MM.1S (cell line): Measurements from ENCODE around the gene TSPAN1.

Experiments
- DNase-seq: peaks from one replicate; pipeline ENCODE4 v3.0.0-alpha.2; 2015
- H2AFZ ChIP-seq: fragments of 300-600 bp; sonication (generic); 2 replicates; pipeline ENCODE4 v1.6.0; 2016; ENCODE audit warnings: antibody characterized with exemption, low read length
- H3F3A ChIP-seq: fragments of 300-600 bp; sonication (generic); 2 replicates; pipeline ENCODE4 v1.6.1; 2016; ENCODE audit warnings: mild to moderate bottlenecking, antibody characterized with exemption, low read length, moderate library complexity, mixed read lengths; ENCODE audit not compliant: insufficient read depth
- H3K27ac ChIP-seq: fragments of 300-600 bp; sonication (generic); 2 replicates; pipeline ENCODE4 v1.5.1; 2016; ENCODE audit warnings: mild to moderate bottlenecking, low read length
- H3K27me3 ChIP-seq: fragments of 300-600 bp; sonication (generic); replicated peaks from 2 replicates; pipeline ENCODE4 v1.6.0; 2016; ENCODE audit warnings: low read length; ENCODE audit not compliant: insufficient read depth
- H3K36me3 ChIP-seq: fragments of 300-600 bp; sonication (generic); replicated peaks from 2 replicates; pipeline ENCODE4 v1.6.1; 2016; ENCODE audit warnings: mild to moderate bottlenecking, low read length, mixed read lengths; ENCODE audit not compliant: insufficient read depth
- H3K4me1 ChIP-seq: fragments of 300-600 bp; sonication (generic); 2 replicates; pipeline ENCODE4 v1.6.1; 2016; ENCODE audit warnings: low read length, mixed read lengths
- H3K4me2 ChIP-seq: fragments of 300-600 bp; sonication (generic); 2 replicates; pipeline ENCODE4 v1.6.0; 2016; ENCODE audit warnings: low read depth, low read length
- H3K4me3 ChIP-seq: fragments of 300-600 bp; sonication (generic); 2 replicates; pipeline ENCODE4 v1.5.1; 2016; ENCODE audit warnings: low read length, mixed read lengths
- H3K79me2 ChIP-seq: fragments of 300-600 bp; sonication (generic); 2 replicates; pipeline ENCODE4 v1.6.1; 2016; ENCODE audit warnings: mixed run types, low read length, mixed read lengths
- H3K9ac ChIP-seq: fragments of 300-600 bp; sonication (generic); 2 replicates; pipeline ENCODE4 v1.6.1; 2016; ENCODE audit warnings: low read length, mixed read lengths
- H3K9me2 ChIP-seq: fragments of 300-600 bp; sonication (generic); replicated peaks from 2 replicates; pipeline ENCODE4 v1.6.1; 2016; ENCODE audit warnings: mild to moderate bottlenecking, low read length, mixed read lengths; ENCODE audit not compliant: insufficient read depth
- H3K9me3 ChIP-seq: fragments of 300-600 bp; sonication (generic); replicated peaks from 2 replicates; pipeline ENCODE4 v1.6.1; 2016; ENCODE audit warnings: mild to moderate bottlenecking, low read length, mixed read lengths; ENCODE audit not compliant: insufficient read depth
- H4K20me1 ChIP-seq: fragments of 300-600 bp; sonication (generic); 2 replicates; pipeline ENCODE4 v1.6.1; 2016; ENCODE audit warnings: mild to moderate bottlenecking, low read length, moderate library complexity, mixed read lengths; ENCODE audit not compliant: insufficient read depth
- EZH2 ChIP-seq: fragments of 300-600 bp; sonication (generic); optimal IDR thresholded peaks from 2 replicates; pipeline ENCODE3; 2017; ENCODE audit warnings: low read depth, mild to moderate bottlenecking, antibody characterized with exemption, low read length, mixed read lengths
- EZH2phosphoT487 ChIP-seq: fragments of 300-600 bp; sonication (generic); IDR thresholded peaks from 2 replicates; pipeline ENCODE4 v1.6.1; 2018; ENCODE audit warnings: antibody characterized with exemption, low read length
- TF ChIP-seq, protein P1 (sequence below): fragments of 300-600 bp; sonication (generic); IDR thresholded peaks from 2 replicates; pipeline ENCODE4 v1.5.1; 2016; ENCODE audit warnings: antibody characterized with exemption, low read length, mixed read lengths

TSPAN1 gene

DNA sequence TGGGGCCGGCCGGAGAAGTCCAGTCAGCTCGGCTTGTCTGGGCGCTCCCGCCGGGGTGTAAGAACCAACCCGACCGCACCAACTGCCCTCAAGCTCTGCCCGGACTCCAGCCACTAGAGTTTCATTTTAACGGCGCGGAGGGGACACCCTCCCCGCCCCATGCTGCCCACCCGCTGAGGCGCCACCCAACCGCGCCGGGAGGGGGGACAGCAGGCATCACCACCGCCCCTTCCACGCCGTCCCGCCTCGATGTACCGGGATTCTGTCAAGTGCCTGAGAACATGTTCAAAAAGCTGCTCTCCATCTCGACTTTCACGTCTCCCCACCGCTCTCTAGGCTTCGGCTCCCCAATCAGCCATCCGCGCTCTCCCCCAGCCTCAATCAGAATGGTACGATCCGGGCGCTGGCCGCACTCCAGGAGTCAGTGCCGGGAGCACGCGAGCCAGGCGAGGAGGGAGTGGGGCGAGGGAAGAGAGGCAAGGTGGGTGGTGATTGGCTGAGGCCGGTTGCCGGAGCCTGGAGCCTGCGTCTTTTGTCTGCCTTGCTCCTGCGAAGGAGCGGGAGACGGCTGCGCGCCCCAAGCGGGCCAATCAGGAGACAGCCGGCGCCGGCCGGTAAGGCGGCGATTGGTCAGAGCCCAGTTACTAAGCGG, 42.2 kb upstream of the TSPAN1 start, which contains the start of gene PIK3R3:
PIK3R3 (minus strand) TSS at position 101 of the 652 bp plus-strand sequence. CDS start 677 bp downstream, outside the sequence.
- no peaks in the 10 kb centered on the region for H3K36me3 ChIP-seq
- no peaks in the 10 kb centered on the region for H3K9me2 ChIP-seq
- H3F3A ChIP-seq: peaks cover 31% of the 10 kb centered on the region
- no peaks in the 10 kb centered on the region for H4K20me1 ChIP-seq
- H3K79me2 ChIP-seq: peaks cover 13% of the 10 kb centered on the region
- peaks cover 22% of the 10 kb centered on the region for H3K4me1 ChIP-seq
- peak within 1 kb of the TSS; percentile 99 for H3K27ac ChIP-seq
- peak within 1 kb of the TSS; percentile 68 for H3K4me3 ChIP-seq
- no peaks in the 10 kb centered on the region for H3K9me3 ChIP-seq
- H2AFZ ChIP-seq: peak within 1 kb of the TSS; percentile 95
- DNase-seq: peak; percentile 98
- H3K9ac ChIP-seq: peak within 1 kb of the TSS; percentile 98
- no peaks in the 10 kb centered on the region for H3K27me3 ChIP-seq
- TF ChIP-seq EZH2: no peak
- no peak for TF ChIP-seq EZH2phosphoT487
- TF ChIP-seq, protein P1, sequence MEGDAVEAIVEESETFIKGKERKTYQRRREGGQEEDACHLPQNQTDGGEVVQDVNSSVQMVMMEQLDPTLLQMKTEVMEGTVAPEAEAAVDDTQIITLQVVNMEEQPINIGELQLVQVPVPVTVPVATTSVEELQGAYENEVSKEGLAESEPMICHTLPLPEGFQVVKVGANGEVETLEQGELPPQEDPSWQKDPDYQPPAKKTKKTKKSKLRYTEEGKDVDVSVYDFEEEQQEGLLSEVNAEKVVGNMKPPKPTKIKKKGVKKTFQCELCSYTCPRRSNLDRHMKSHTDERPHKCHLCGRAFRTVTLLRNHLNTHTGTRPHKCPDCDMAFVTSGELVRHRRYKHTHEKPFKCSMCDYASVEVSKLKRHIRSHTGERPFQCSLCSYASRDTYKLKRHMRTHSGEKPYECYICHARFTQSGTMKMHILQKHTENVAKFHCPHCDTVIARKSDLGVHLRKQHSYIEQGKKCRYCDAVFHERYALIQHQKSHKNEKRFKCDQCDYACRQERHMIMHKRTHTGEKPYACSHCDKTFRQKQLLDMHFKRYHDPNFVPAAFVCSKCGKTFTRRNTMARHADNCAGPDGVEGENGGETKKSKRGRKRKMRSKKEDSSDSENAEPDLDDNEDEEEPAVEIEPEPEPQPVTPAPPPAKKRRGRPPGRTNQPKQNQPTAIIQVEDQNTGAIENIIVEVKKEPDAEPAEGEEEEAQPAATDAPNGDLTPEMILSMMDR: no peak
- peak within 1 kb of the TSS; percentile 98 for H3K4me2 ChIP-seq

- Histone ChIP-seq H3K36me3 (no peaks in the 10 kb centered on the region), H3K4me3 (peak overlapping the region; percentile 68), H3K4me2 (peak overlapping the region; percentile 98), H3K27ac (peak overlapping the region; percentile 99), H3K27me3 (no peaks in the 10 kb centered on the region), H3K9me3 (no peaks in the 10 kb centered on the region), H3K79me2 (peaks cover 13% of the 10 kb centered on the region), H2AFZ (peak overlapping the region; percentile 91), H3K9ac (peak overlapping the region; percentile 98), H3K4me1 (peaks cover 27% of the 10 kb centered on the region), H3F3A (peaks cover 31% of the 10 kb centered on the region), H3K9me2 (no peaks in the 10 kb centered on the region), H4K20me1 (no peaks in the 10 kb centered on the region)
- no peak for DNase-seq
- TF ChIP-seq EZH2phosphoT487 (no peak), EZH2 (no peak)
Measured at GRCh38 chr1:46133181-46133658, 41.7 kb upstream of the TSPAN1 start.

- H3F3A ChIP-seq: peaks cover 31% of the 10 kb centered on the region
- H3K27me3 ChIP-seq: no peaks in the 10 kb centered on the region
- DNase-seq: no peak
- peaks cover 33% of the 10 kb centered on the region for H3K4me1 ChIP-seq
- H3K9me2 ChIP-seq: no peaks in the 10 kb centered on the region
- peak overlapping the region; percentile 68 for H3K4me3 ChIP-seq
- peak overlapping the region; percentile 91 for H2AFZ ChIP-seq
- TF ChIP-seq EZH2phosphoT487 (no peak), EZH2 (no peak)
- TF ChIP-seq, protein P1: no peak
- H3K9ac ChIP-seq: peak overlapping the region; percentile 98
- no peaks in the 10 kb centered on the region for H4K20me1 ChIP-seq
- H3K36me3 ChIP-seq: no peaks in the 10 kb centered on the region
- H3K79me2 ChIP-seq: peaks cover 13% of the 10 kb centered on the region
- no peaks in the 10 kb centered on the region for H3K9me3 ChIP-seq
- H3K4me2 ChIP-seq: peak overlapping the region; percentile 98
- peak overlapping the region; percentile 99 for H3K27ac ChIP-seq
Measured at GRCh38 chr1:46133781-46134350, 41.0 kb upstream of the TSPAN1 start.
